Measurements from ENCODE around the gene SMKR1. TPM values are rescaled to one million over a fixed set of nuclear protein-coding genes. Genes with fewer than 3 reads are reported as not detected.

SMKR1 gene
- total RNA-seq, 1 experiment from 2014 or later: 0.87 TPM

GRCh38 chr7:129479831-129480230, 22.5 kb upstream of the SMKR1 start:
- TF ChIP-seq CTCF (conservative IDR thresholded peaks at IDR 0.05): no peak
- no peak overlapping the region for H4K5ac ChIP-seq (ENCODE audit: insufficient read length, low read depth, low read length)
- no peaks in the 10 kb centered on the region for H3K27me3 Mint-ChIP-seq (ENCODE audit: low read depth)
- H3K27ac Mint-ChIP-seq: no peak overlapping the region
- H2BK5ac ChIP-seq (ENCODE audit: insufficient read length, low read length): no peak overlapping the region
- no peak overlapping the region for H2AK5ac ChIP-seq (ENCODE audit: insufficient read length, low read length)
- no peak overlapping the region for H2BK15ac ChIP-seq (ENCODE audit: low read depth, low read length)
- no peak overlapping the region for H2BK20ac ChIP-seq (ENCODE audit: low read depth, low read length, poor library complexity, severe bottlenecking)
- no peak overlapping the region for H3K9ac ChIP-seq (ENCODE audit: extremely low read depth, insufficient read length, low read length)
- peaks cover 25 to 41% (median 39%) of the 10 kb centered on the region in 3 experiments for H3K36me3 Mint-ChIP-seq (ENCODE audit: insufficient read depth in 1 of 3, low read depth in 3 of 3)
- no peak overlapping the region for H3K56ac ChIP-seq (ENCODE audit: insufficient read length, low read depth, low read length)
- H3K27me3 ChIP-seq (ENCODE audit: insufficient read depth, low read length): no peaks in the 10 kb centered on the region
- DNase-seq: no peak
- no peaks in the 10 kb centered on the region for H3K4me1 ChIP-seq (ENCODE audit: insufficient read depth, low read length)
- H3K4me3 Mint-ChIP-seq: no peak overlapping the region
- no peaks in the 10 kb centered on the region for H3K79me2 ChIP-seq (ENCODE audit: insufficient read depth, low read length)
- no peak overlapping the region for H3K27ac ChIP-seq (ENCODE audit: insufficient read length, low read depth, low read length)
- H2BK120ac ChIP-seq (ENCODE audit: low read depth, low read length, poor library complexity, severe bottlenecking): no peak overlapping the region
- H3K79me1 ChIP-seq (ENCODE audit: insufficient read depth, low read depth, low read length, poor library complexity, severe bottlenecking): no peaks in the 10 kb centered on the region
- H4K8ac ChIP-seq (replicated peaks; ENCODE audit: insufficient read length, low read depth, low read length): no peak overlapping the region
- no CpG with 5 or more reads among the region's 1 CpG for WGBS (ENCODE audit: extremely low coverage, insufficient read length, low lambda C conversion rate)
- H2BK12ac ChIP-seq (ENCODE audit: insufficient read length, low read depth, low read length): no peak overlapping the region
- H3K4me2 ChIP-seq (ENCODE audit: insufficient read depth, insufficient read length, low read length): no peak overlapping the region
- no peak overlapping the region for H3K18ac ChIP-seq (ENCODE audit: insufficient read length, low read depth, low read length)
- no peaks in the 10 kb centered on the region for H3K23me2 ChIP-seq (ENCODE audit: insufficient read length, low read depth, low read length, poor library complexity, severe bottlenecking)
- H2AFZ ChIP-seq (ENCODE audit: low read length): no peak overlapping the region
- no peaks in the 10 kb centered on the region for H4K20me1 ChIP-seq (ENCODE audit: control insufficient read depth, insufficient read depth, insufficient read length)
- no peak overlapping the region for H3K14ac ChIP-seq (ENCODE audit: insufficient read depth, low read length)
- no peak overlapping the region for H3T11ph ChIP-seq (ENCODE audit: low read length)
- no peaks in the 10 kb centered on the region for H3K4me1 Mint-ChIP-seq
- no peak overlapping the region for H3K23ac ChIP-seq (ENCODE audit: insufficient read length, low read depth, low read length)
- H3K9me3 Mint-ChIP-seq: peaks cover 14 to 20% of the 10 kb centered on the region in 2 experiments
- H4K91ac ChIP-seq (ENCODE audit: insufficient read length, low read depth, low read length): no peak overlapping the region
- H3K9me3 ChIP-seq (ENCODE audit: control insufficient read depth, low read depth, low read length): no peaks in the 10 kb centered on the region
- no peak overlapping the region for H3K4ac ChIP-seq (ENCODE audit: low read depth, low read length)
